Adrenal gland (tissue), 12 donors: ENCODE results near the gene C10orf105. TPM values are rescaled to one million over a fixed set of nuclear protein-coding genes. Genes with fewer than 3 reads are reported as not detected.

Source experiments
- DNase-seq, 7 donors: peaks; one replicate each; pipeline ENCODE4 v3.0.0-alpha.2; 2019 to 2020
- H3K27ac ChIP-seq, 5 donors: fragments of 200-600 bp; sonication (generic) in 4 of 5; 1 replicate in 3 of 5; 2 replicates in 2 of 5; pipeline versions ENCODE4 v1.5.1 to v1.8.0; 2016 to 2020; ENCODE audit warnings: mild to moderate bottlenecking in 1 of 5
- H3K27me3 ChIP-seq: fragments of 200-600 bp; 2 replicates; pipeline ENCODE4 v1.8.0; 2021
- H3K36me3 ChIP-seq, 2 donors: fragments of 200-600 bp; replicated peaks in 1 of 2; 1 replicate in 1 of 2; 2 replicates in 1 of 2; pipeline versions ENCODE4 v1.5.1 to v1.8.0; 2018 to 2022
- H3K4me1 ChIP-seq, 2 donors: fragments of 200-600 bp; replicated peaks in 1 of 2; 1 replicate in 1 of 2; 2 replicates in 1 of 2; pipeline versions ENCODE4 v1.5.1 to v1.8.0; 2018 to 2021
- H3K4me3 ChIP-seq, 4 donors: fragments of 200-600 bp; sonication (generic) in 3 of 4; one replicate each; pipeline ENCODE4 v1.5.1; 2016 to 2018
- H3K9me3 ChIP-seq, 3 donors: fragments of 200-600 bp; sonication (generic) in 1 of 3; replicated peaks in 1 of 3; 1 replicate in 2 of 3; 2 replicates in 1 of 3; pipeline versions ENCODE4 v1.5.1 to v1.8.0; 2016 to 2021
- POLR2A ChIP-seq, 2 donors: fragments of 450-650 bp; IDR thresholded peaks; one replicate each; pipeline ENCODE4 v1.6.1; 2017; ENCODE audit warnings: antibody characterized with exemption in 2 of 2, mild to moderate bottlenecking in 2 of 2, moderate library complexity in 1 of 2
- WGBS, 4 donors: extraction: QIAGEN DNeasy Blood & Tissue Kit in 2 of 4; methylation state at CpG; one replicate each; pipeline versions ENCODE4 v1.1.5 to v1.1.7; 2013 to 2017; 5-methylcytosine and 5-hydroxymethylcytosine counted together
- intact Hi-C, 2 donors: fragments of 100-400 bp; cut with DNase I; formaldehyde crosslinking; loops; one replicate each; pipeline versions ENCODE4 v1.14.1 to v1.15.0; 2022 to 2023
- polyA plus RNA-seq, 3 donors: library from polyadenylated mRNA; stranded (reverse); fragments of 200-250 nt in 2 of 3; fragments of 350-450 nt in 1 of 3; fragmentation: Illumina TruSeq in 1 of 3; extraction: RNeasy Lipid Tissue Mini Kit (QIAGEN cat#74804) in 1 of 3; gene quantifications; one replicate each; pipeline ENCODE4 v1.2.3, GENCODE V29; 2013 to 2014
- total RNA-seq, 9 donors: library from RNA; depleted of rRNA in 4 of 9; stranded (reverse); fragments of >200 nt in 4 of 9; fragments of 120-200 nt in 1 of 9; fragmentation: NEBNext Ultra II Directional in 1 of 9; extraction: Animal tissue kit (Norgen Biotek cat#: 25700) in 1 of 9; gene quantifications; one replicate each; pipeline versions ENCODE4 v1.1.0 to v1.2.4, GENCODE V29; 2013 to 2023
- TF ChIP-seq, protein P1 (sequence below), 6 experiments: fragments of 450-650 bp in 4 of 6; fragments of 200-600 bp in 2 of 6; sonication (generic) in 1 of 6; IDR thresholded peaks; 1 replicate in 5 of 6; 2 replicates in 1 of 6; pipeline versions ENCODE4 v1.5.1 to v1.8.0; 2016 to 2021; ENCODE audit warnings: antibody characterized with exemption in 6 of 6, mild to moderate bottlenecking in 2 of 6, moderate library complexity in 1 of 6
- donor health status: healthy with polysubstance abuse.
- donor health status: Bipolar disorder and iron deficiency.
- donor health status: DM: yes; HTN: yes; CAD: no.
- donor health status: DM: no; HTN: no; CAD: no.
- donor health status: DM: no; HTN: no; CAD: no.
- donor health status: DM: yes; HTN: yes; CAD: no.

C10orf105 gene
- total and polyA plus RNA-seq, 12 donors = under 0.01 to 0.48 (median 0.07) TPM; not detected in 2

DNA sequence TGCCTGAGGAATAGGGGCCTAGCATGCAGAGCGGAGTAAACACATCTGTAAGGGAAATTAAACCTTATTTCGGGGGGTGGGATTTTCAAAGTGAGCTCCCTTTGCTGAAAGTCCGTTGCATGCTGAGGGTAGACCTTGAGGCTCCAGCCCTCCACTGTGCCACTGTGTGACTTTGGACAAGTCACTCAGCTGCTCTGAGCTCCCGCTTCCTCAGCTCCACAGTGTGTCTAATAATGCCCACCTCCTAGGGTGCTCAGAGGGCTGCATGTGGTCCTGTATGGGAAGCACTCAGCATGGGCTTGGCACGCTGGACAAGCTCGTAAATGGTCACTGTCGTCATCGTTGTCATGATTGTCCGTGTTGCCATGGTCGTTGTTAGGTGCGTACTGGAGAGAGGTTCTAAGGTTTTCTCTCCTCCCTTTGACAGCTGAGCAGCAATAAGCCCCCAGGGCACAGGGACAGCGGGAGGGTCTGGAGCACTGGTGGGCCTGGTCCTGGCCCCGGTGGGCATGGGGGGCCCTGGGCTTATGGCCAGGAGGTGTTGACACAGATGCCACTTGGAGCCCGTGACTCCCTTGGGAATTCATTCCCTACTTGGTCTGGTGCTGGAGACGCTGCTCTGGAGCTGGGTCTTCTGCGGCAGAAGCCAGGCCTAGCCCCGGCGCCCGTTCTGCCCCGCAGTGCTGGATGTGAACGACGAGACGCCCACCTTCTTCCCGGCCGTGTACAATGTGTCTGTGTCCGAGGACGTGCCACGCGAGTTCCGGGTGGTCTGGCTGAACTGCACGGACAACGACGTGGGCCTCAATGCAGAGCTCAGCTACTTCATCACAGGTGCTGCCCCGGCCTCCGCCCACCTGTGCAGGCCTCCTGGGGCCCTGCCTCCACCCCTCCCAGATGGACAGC, 13.1 kb downstream of the C10orf105 start:
- H3K4me1 ChIP-seq = no peaks in the 10 kb centered on the region
- WGBS, 4 donors = 90 to 93% (median 92%) methylated on average over 13 to 35 of the region's 35 CpGs
- intact Hi-C loops = loop anchor here (5.0 to 10.0 kb wide), 3 partner anchors 314 to 392 kb away; partner anchors contain the start of gene SLC29A3 (in 1 of the 2)
- no peak for DNase-seq
- no peaks in the 10 kb centered on the region for H3K27me3 ChIP-seq
- H3K36me3 ChIP-seq = no peaks in the 10 kb centered on the region
- H3K27ac ChIP-seq = no peak overlapping the region
- H3K9me3 ChIP-seq = no peaks in the 10 kb centered on the region
- no peak overlapping the region for H3K4me3 ChIP-seq
- TF ChIP-seq, protein P1, sequence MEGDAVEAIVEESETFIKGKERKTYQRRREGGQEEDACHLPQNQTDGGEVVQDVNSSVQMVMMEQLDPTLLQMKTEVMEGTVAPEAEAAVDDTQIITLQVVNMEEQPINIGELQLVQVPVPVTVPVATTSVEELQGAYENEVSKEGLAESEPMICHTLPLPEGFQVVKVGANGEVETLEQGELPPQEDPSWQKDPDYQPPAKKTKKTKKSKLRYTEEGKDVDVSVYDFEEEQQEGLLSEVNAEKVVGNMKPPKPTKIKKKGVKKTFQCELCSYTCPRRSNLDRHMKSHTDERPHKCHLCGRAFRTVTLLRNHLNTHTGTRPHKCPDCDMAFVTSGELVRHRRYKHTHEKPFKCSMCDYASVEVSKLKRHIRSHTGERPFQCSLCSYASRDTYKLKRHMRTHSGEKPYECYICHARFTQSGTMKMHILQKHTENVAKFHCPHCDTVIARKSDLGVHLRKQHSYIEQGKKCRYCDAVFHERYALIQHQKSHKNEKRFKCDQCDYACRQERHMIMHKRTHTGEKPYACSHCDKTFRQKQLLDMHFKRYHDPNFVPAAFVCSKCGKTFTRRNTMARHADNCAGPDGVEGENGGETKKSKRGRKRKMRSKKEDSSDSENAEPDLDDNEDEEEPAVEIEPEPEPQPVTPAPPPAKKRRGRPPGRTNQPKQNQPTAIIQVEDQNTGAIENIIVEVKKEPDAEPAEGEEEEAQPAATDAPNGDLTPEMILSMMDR (IDR thresholded peaks at IDR 0.05) = no peak
- no peak for TF ChIP-seq POLR2A (IDR thresholded peaks at IDR 0.05)

DNA sequence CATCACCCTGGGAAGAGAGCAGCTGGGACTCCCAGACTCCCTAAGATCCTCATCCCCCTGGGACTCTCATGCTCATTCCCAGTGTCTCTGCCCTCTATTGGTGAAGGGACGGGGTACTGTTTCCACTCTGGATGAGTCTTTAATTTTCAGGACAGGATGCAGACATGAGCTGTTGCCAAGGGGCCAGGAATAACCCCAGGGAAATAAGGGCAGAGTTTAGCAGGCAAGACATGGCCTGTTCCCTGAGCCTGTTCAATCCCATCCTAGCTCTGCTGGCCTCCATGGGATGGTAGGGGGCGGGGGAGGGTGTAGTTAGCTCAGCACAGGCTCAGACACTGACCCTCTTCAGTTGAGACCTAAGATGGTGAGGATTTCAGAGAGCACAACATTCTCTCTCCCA, 14.0 kb downstream of the C10orf105 start:
- intact Hi-C loops = loop anchor here (5.0 to 10.0 kb wide), 3 partner anchors 313 to 391 kb away; partner anchors contain the start of gene SLC29A3 (in 1 of the 2)
- Histone ChIP-seq H3K36me3 (no peaks in the 10 kb centered on the region), H3K27ac (no peak overlapping the region), H3K9me3 (no peaks in the 10 kb centered on the region), H3K27me3 (no peaks in the 10 kb centered on the region), H3K4me1 (no peaks in the 10 kb centered on the region), H3K4me3 (no peak overlapping the region)
- WGBS, 4 donors = 48 to 85% (median 71%) methylated on average over 2 of the region's 2 CpGs
- no peak for DNase-seq
- no peak for TF ChIP-seq POLR2A (IDR thresholded peaks at IDR 0.05)
- TF ChIP-seq, protein P1 (IDR thresholded peaks at IDR 0.05) = no peak

DNA sequence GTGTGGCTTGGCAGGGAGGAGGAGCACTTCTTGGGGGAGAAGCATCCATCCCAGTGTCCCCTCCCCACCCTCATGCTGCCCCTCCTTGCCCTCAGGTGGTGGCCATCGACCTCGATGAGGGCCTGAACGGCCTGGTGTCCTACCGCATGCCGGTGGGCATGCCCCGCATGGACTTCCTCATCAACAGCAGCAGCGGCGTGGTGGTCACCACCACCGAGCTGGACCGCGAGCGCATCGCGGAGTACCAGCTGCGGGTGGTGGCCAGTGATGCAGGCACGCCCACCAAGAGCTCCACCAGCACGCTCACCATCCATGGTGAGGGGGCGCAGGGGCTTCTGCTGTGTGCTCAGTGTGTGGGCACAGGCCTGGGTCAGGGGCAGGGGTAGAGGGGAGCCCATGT, 14.8 kb downstream of the C10orf105 start:
- H3K36me3 ChIP-seq = no peaks in the 10 kb centered on the region
- no peaks in the 10 kb centered on the region for H3K27me3 ChIP-seq
- TF ChIP-seq, protein P1 (IDR thresholded peaks at IDR 0.05) = no peak
- TF ChIP-seq POLR2A (IDR thresholded peaks at IDR 0.05) = no peak
- no peak for DNase-seq
- no peaks in the 10 kb centered on the region for H3K9me3 ChIP-seq
- no peak overlapping the region for H3K4me3 ChIP-seq
- H3K4me1 ChIP-seq = no peaks in the 10 kb centered on the region
- 94 to 99% (median 95%) methylated on average over 14 to 18 of the region's 18 CpGs; no CpG with 5 or more reads in 1 of the 4 donors for WGBS, 4 donors
- intact Hi-C loops = loop anchor here (5.0 to 10.0 kb wide), 3 partner anchors 313 to 390 kb away; partner anchors contain the start of gene SLC29A3 (in 1 of the 2)
- no peak overlapping the region for H3K27ac ChIP-seq

DNA sequence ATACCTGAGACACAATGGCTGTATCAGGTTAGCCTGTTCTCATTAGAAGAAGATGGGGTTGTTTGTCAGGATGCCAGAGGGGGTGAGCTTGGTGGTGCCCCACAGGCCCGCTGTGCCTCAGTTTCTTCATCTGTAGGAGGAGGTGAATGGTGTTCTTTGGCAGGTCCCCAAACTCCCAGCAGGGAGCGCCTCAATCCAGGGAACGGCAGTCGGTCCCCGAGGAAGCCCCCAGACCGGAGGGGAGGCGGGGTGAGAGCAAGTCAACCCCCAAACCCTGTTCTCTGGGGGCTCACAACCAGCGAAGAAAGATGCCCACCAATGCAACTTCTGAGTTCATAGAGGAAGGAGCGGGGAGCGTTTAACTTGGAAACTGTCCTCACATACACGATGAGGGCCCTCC, 16.0 kb downstream of the C10orf105 start:
- TF ChIP-seq, protein P1 (IDR thresholded peaks at IDR 0.05) = no peak
- TF ChIP-seq POLR2A (IDR thresholded peaks at IDR 0.05) = no peak
- DNase-seq = no peak
- Histone ChIP-seq H3K4me1 (no peaks in the 10 kb centered on the region), H3K4me3 (no peak overlapping the region), H3K9me3 (no peaks in the 10 kb centered on the region), H3K27ac (no peak overlapping the region), H3K36me3 (no peaks in the 10 kb centered on the region), H3K27me3 (no peaks in the 10 kb centered on the region)
- 81 to 91% (median 89%) methylated on average over 8 to 11 of the region's 11 CpGs for WGBS, 4 donors
- intact Hi-C loops = loop anchor here in 1 of 2 donors (10.0 kb wide), 2 partner anchors 319 to 389 kb away; partner anchors contain the start of gene SLC29A3
